Left kidney (tissue), 2 donors: ENCODE data around the gene ATP6V1B1. TPM values are rescaled to one million over a fixed set of nuclear protein-coding genes. Genes with fewer than 3 reads are reported as not detected.
"Not testable (repeated sequence)": the region's sequence is repeated elsewhere in the genome, so short reads cannot be mapped to it uniquely, and the experiment has no call there.

Experiments
- DNase-seq: peaks from one replicate; pipeline ENCODE4 v3.0.0-alpha.2; 2013
- polyA plus RNA-seq: library from polyadenylated mRNA; unstranded; fragments of 120-200 nt; gene quantifications from one replicate; pipeline ENCODE4 v1.2.1, GENCODE V29; 2013; ENCODE audit not compliant: insufficient read length

Gene ATP6V1B1
- polyA plus RNA-seq, 1 donor: 58.5 TPM

GRCh38 chr2:70988151-70988550 lies 52.5 kb downstream of the ATP6V1B1 start:
- DNase-seq: no peak

GRCh38 chr2:70988726-70989648 lies 53.3 kb downstream of the ATP6V1B1 start:
- DNase-seq: no peak

- DNase-seq: no peak
Measured at GRCh38 chr2:70990216-70990615, 54.5 kb downstream of the ATP6V1B1 start.

GRCh38 chr2:70991142-70991541 lies 55.4 kb downstream of the ATP6V1B1 start:
- no peak for DNase-seq

- DNase-seq: no peak
Measured at GRCh38 chr2:70991742-70992141, 56.0 kb downstream of the ATP6V1B1 start.

GRCh38 chr2:70992945-70993853 lies 57.5 kb downstream of the ATP6V1B1 start:
- DNase-seq: no peak

- DNase-seq: no peak
Measured at GRCh38 chr2:70994009-70994698, 58.5 kb downstream of the ATP6V1B1 start.

GRCh38 chr2:70994699-70995425 lies 59.2 kb downstream of the ATP6V1B1 start, which contains the start of gene TEX261:
TEX261 (minus strand) TSS chr2:70994873; CDS start chr2:70994757, 116 bp downstream.
- peak; percentile 84 for DNase-seq

GRCh38 chr2:70995426-70995729 lies 59.7 kb downstream of the ATP6V1B1 start:
- peak; percentile 29 for DNase-seq

GRCh38 chr2:70998885-70999284 lies 63.2 kb downstream of the ATP6V1B1 start:
- not testable (repeated sequence) for DNase-seq

GRCh38 chr2:70999362-70999761 lies 63.7 kb downstream of the ATP6V1B1 start:
- DNase-seq: no peak

- not testable (repeated sequence) for DNase-seq
Measured at GRCh38 chr2:70999931-71000330, 64.2 kb downstream of the ATP6V1B1 start.

- DNase-seq: peak; percentile 34
Measured at GRCh38 chr2:71000780-71001591, 65.3 kb downstream of the ATP6V1B1 start.

GRCh38 chr2:71001592-71001927 lies 65.9 kb downstream of the ATP6V1B1 start:
- DNase-seq: no peak

- DNase-seq: no peak
Measured at GRCh38 chr2:71001981-71002570, 66.4 kb downstream of the ATP6V1B1 start.

GRCh38 chr2:71003396-71003795 lies 67.7 kb downstream of the ATP6V1B1 start:
- no peak for DNase-seq

- DNase-seq: no peak
Measured at GRCh38 chr2:71003966-71004755, 68.5 kb downstream of the ATP6V1B1 start.

- DNase-seq: no peak
Measured at GRCh38 chr2:71004857-71005256, 69.2 kb downstream of the ATP6V1B1 start.
